ENCODE data around the gene SPINK2.

Gene SPINK2

DNA sequence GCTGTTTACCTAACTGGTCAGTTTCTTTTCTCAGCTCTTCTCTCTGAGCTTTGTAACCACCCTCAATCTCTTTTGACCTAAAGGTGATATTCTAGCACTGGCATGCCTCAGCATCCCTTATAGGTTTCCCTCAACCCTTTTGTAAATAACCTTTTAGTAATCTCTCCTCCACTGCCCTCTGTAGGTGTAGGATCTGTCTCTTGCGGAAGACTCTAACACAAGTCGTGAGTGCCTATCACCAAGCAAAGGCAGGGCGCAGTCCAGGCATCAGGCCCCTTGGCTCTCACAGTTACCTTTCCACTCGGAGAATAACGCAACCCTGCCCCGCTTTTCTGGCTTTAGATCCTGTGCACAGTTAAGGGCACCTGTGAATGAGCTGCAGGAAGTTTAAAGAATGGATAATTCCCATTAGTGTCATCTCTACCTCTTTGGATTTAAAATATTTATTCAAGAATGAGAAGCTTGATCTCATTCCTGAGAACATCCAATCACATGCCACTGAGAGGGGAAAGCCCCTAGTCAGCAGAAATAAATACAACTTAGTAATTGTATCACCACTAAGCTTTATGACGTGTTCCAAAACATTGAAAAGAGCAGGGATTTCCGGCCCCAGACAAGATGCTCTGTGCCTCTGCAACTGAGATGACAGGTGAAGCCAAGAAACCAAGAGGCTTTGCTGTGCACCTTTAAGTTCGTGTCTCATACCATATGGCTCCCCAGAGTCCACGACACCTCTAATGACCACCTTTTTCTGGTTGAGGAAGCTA, 58.8 kb downstream of the SPINK2 start:
- TF ChIP-seq EZH2phosphoT487 (IDR thresholded peaks at IDR 0.05; ENCODE audit: borderline replicate concordance) = no peak
- TF ChIP-seq, protein P1, sequence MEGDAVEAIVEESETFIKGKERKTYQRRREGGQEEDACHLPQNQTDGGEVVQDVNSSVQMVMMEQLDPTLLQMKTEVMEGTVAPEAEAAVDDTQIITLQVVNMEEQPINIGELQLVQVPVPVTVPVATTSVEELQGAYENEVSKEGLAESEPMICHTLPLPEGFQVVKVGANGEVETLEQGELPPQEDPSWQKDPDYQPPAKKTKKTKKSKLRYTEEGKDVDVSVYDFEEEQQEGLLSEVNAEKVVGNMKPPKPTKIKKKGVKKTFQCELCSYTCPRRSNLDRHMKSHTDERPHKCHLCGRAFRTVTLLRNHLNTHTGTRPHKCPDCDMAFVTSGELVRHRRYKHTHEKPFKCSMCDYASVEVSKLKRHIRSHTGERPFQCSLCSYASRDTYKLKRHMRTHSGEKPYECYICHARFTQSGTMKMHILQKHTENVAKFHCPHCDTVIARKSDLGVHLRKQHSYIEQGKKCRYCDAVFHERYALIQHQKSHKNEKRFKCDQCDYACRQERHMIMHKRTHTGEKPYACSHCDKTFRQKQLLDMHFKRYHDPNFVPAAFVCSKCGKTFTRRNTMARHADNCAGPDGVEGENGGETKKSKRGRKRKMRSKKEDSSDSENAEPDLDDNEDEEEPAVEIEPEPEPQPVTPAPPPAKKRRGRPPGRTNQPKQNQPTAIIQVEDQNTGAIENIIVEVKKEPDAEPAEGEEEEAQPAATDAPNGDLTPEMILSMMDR (conservative IDR thresholded peaks at IDR 0.05; ENCODE audit: low read length) = no peak; the same call in 1 of the 2 replicates
- no peaks in the 10 kb centered on the region for H3K79me2 ChIP-seq (ENCODE audit: insufficient read depth, low read length)
- H2AFZ ChIP-seq (ENCODE audit: low read length) = no peak overlapping the region
- no peak overlapping the region for H3K9ac ChIP-seq (ENCODE audit: low read depth, low read length, poor library complexity, severe bottlenecking)
- peaks cover 6% of the 10 kb centered on the region; the same call in 1 of the 2 replicates for H3F3A ChIP-seq (ENCODE audit: low read depth)
- no peaks in the 10 kb centered on the region for H3K9me2 ChIP-seq (replicated peaks; ENCODE audit: low read depth, low read length)
- H3K9me3 ChIP-seq (ENCODE audit: insufficient read depth, low read depth, low read length) = no peaks in the 10 kb centered on the region
- no peak overlapping the region for H3K4me2 ChIP-seq (ENCODE audit: low read depth, low read length, poor library complexity, severe bottlenecking)
- peaks cover 27% of the 10 kb centered on the region for H3K4me1 ChIP-seq (ENCODE audit: insufficient read depth, low read length, poor library complexity, severe bottlenecking)
- no peaks in the 10 kb centered on the region for H3K36me3 ChIP-seq (ENCODE audit: insufficient read depth, low read length)
- H3K27me3 ChIP-seq (ENCODE audit: insufficient read depth, low read length, poor library complexity, severe bottlenecking) = no peaks in the 10 kb centered on the region
- no peak overlapping the region for H3K4me3 ChIP-seq (ENCODE audit: low read length, poor library complexity, severe bottlenecking)
- no peaks in the 10 kb centered on the region for H4K20me1 ChIP-seq (ENCODE audit: insufficient read depth, low read length, poor library complexity, severe bottlenecking)

DNA sequence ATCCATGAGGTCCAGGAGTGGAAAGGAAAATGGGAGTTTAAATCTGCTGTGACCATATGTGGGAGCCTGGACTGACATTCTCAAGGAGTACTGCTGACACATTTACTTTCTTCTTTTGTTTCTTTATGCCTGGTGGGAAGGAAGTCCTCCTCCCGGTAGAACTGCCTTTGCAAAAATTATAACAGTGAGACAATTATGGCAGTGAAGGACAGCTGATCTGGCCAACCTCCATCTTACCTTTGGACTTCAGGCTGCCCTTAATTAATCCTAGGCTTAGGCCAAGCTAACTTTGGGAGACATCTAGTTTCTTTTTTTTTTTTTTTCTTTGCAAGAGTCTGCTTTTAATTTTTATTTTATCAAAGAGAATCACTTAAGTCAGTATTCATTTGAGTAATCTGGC, 61.3 kb downstream of the SPINK2 start:
- TF ChIP-seq, protein P1 (conservative IDR thresholded peaks at IDR 0.05; ENCODE audit: low read length) = no peak
- no peak for TF ChIP-seq EZH2phosphoT487 (IDR thresholded peaks at IDR 0.05; ENCODE audit: borderline replicate concordance)
- Histone ChIP-seq H3K4me3 (ENCODE audit: low read length, poor library complexity, severe bottlenecking) (no peak overlapping the region), H3F3A (ENCODE audit: low read depth) (peaks cover 9% of the 10 kb centered on the region; the same call in 1 of the 2 replicates), H3K36me3 (ENCODE audit: insufficient read depth, low read length) (no peaks in the 10 kb centered on the region), H3K4me1 (ENCODE audit: insufficient read depth, low read length, poor library complexity, severe bottlenecking) (peaks cover 50% of the 10 kb centered on the region), H3K9ac (ENCODE audit: low read depth, low read length, poor library complexity, severe bottlenecking) (no peak overlapping the region), H4K20me1 (ENCODE audit: insufficient read depth, low read length, poor library complexity, severe bottlenecking) (no peaks in the 10 kb centered on the region), H3K4me2 (ENCODE audit: low read depth, low read length, poor library complexity, severe bottlenecking) (no peak overlapping the region), H3K9me2 (replicated peaks; ENCODE audit: low read depth, low read length) (no peaks in the 10 kb centered on the region), H2AFZ (ENCODE audit: low read length) (0 out of 2 replicates have a peak overlapping the region, but pooled peaks have one; percentile 41), H3K79me2 (ENCODE audit: insufficient read depth, low read length) (no peaks in the 10 kb centered on the region), H3K27me3 (ENCODE audit: insufficient read depth, low read length, poor library complexity, severe bottlenecking) (no peaks in the 10 kb centered on the region), H3K9me3 (ENCODE audit: insufficient read depth, low read depth, low read length) (no peaks in the 10 kb centered on the region)

Measured in Loucy (cell line).